HEK293 (cell line): ENCODE results near the gene NUDT22.
A peak's percentile ranks its signal among the peaks of the same experiment; 100 is the strongest.

ENCODE experiments used
- BCL11A ChIP-seq: fragments of 450-650 bp; formaldehyde crosslinking; IDR thresholded peaks from 2 replicates; pipeline ENCODE4 v1.5.1; 2016; ENCODE audit warnings: low read depth, missing biosample characterization, missing genetic modification characterization
- GLI4 ChIP-seq: fragments of 450-650 bp; formaldehyde crosslinking; IDR thresholded peaks from 2 replicates; pipeline ENCODE4 v1.5.1; 2016; ENCODE audit warnings: missing biosample characterization, missing genetic modification characterization
- HOXA7 ChIP-seq: sonication (generic); formaldehyde crosslinking; IDR thresholded peaks from 2 replicates; pipeline ENCODE4 v1.8.1; 2022; ENCODE audit warnings: missing genetic modification reagents, borderline replicate concordance
- HOXD13 ChIP-seq: sonication (generic); formaldehyde crosslinking; IDR thresholded peaks from 2 replicates; pipeline ENCODE4 v1.8.0; 2022; ENCODE audit warnings: missing genetic modification reagents, borderline replicate concordance
- KLF16 ChIP-seq: fragments of 450-650 bp; formaldehyde crosslinking; IDR thresholded peaks from 2 replicates; pipeline ENCODE4 v1.5.1; 2017; ENCODE audit warnings: missing biosample characterization, missing genetic modification characterization
- PBX3 ChIP-seq: sonication (generic); formaldehyde crosslinking; IDR thresholded peaks from 2 replicates; pipeline ENCODE4 v1.8.1; 2022; ENCODE audit warnings: mild to moderate bottlenecking, moderate library complexity, missing genetic modification reagents
- SCRT1 ChIP-seq: fragments of 450-650 bp; formaldehyde crosslinking; IDR thresholded peaks from 2 replicates; pipeline ENCODE4 v1.5.1; 2016; ENCODE audit warnings: missing biosample characterization, missing genetic modification characterization, borderline replicate concordance
- SETDB1 ChIP-seq: IDR thresholded peaks from one replicate; pipeline ENCODE4 v1.6.1; 2017; ENCODE audit warnings: mild to moderate bottlenecking, low read length, moderate library complexity, mixed read lengths; ENCODE audit not compliant: insufficient read length
- YY2 ChIP-seq: fragments of 450-650 bp; formaldehyde crosslinking; IDR thresholded peaks from 2 replicates; pipeline ENCODE4 v1.5.1; 2016; ENCODE audit warnings: missing biosample characterization, missing genetic modification characterization
- ZBTB1 ChIP-seq: fragments of 450-650 bp; formaldehyde crosslinking; IDR thresholded peaks from 2 replicates; pipeline ENCODE4 v1.5.1; 2016; ENCODE audit warnings: missing biosample characterization, missing genetic modification characterization
- ZBTB10 ChIP-seq: fragments of 450-650 bp; formaldehyde crosslinking; IDR thresholded peaks from 2 replicates; pipeline ENCODE4 v1.5.1; 2016; ENCODE audit warnings: missing biosample characterization, missing genetic modification characterization
- ZFP37 ChIP-seq: fragments of 450-650 bp; formaldehyde crosslinking; IDR thresholded peaks from 2 replicates; pipeline ENCODE4 v1.5.1; 2016; ENCODE audit warnings: missing biosample characterization, missing genetic modification characterization
- ZIC2 ChIP-seq: fragments of 450-650 bp; formaldehyde crosslinking; IDR thresholded peaks from 2 replicates; pipeline ENCODE4 v1.5.1; 2016; ENCODE audit warnings: missing biosample characterization, missing genetic modification characterization
- ZNF610 ChIP-seq: fragments of 450-650 bp; formaldehyde crosslinking; IDR thresholded peaks from 2 replicates; pipeline ENCODE4 v1.5.1; 2016; ENCODE audit warnings: missing biosample characterization, missing genetic modification characterization, borderline replicate concordance
- ZNF777 ChIP-seq: fragments of 450-650 bp; formaldehyde crosslinking; IDR thresholded peaks from 2 replicates; pipeline ENCODE4 v1.5.1; 2017; ENCODE audit warnings: missing biosample characterization, missing genetic modification characterization, borderline replicate concordance
- TF ChIP-seq, protein P1 (sequence below): IDR thresholded peaks from 2 replicates; pipeline ENCODE4 v1.6.1; 2011; ENCODE audit warnings: mild to moderate bottlenecking, low read depth, low read length, borderline replicate concordance
- TF ChIP-seq, protein P2 (sequence below): fragments of 450-650 bp; formaldehyde crosslinking; IDR thresholded peaks from 2 replicates; pipeline ENCODE4 v1.5.1; 2016; ENCODE audit warnings: missing biosample characterization, missing genetic modification characterization
- TF ChIP-seq, protein P3 (sequence below): fragments of 450-650 bp; formaldehyde crosslinking; IDR thresholded peaks from 2 replicates; pipeline ENCODE4 v1.5.1; 2017; ENCODE audit warnings: missing biosample characterization, missing genetic modification characterization
- TF ChIP-seq, protein P4 (sequence below): fragments of 450-650 bp; formaldehyde crosslinking; IDR thresholded peaks from 2 replicates; pipeline ENCODE4 v1.5.1; 2016; ENCODE audit warnings: missing biosample characterization, missing genetic modification characterization
- TF ChIP-seq, protein P5 (sequence below): fragments of 450-650 bp; formaldehyde crosslinking; IDR thresholded peaks from 2 replicates; pipeline ENCODE4 v1.5.1; 2016; ENCODE audit warnings: missing biosample characterization, missing genetic modification characterization, borderline replicate concordance

Gene NUDT22

GRCh38 chr11:64230171-64230984, 4.3 kb downstream of the NUDT22 start, which contains the start of gene DNAJC4 (continued):
- TF ChIP-seq, protein P1, sequence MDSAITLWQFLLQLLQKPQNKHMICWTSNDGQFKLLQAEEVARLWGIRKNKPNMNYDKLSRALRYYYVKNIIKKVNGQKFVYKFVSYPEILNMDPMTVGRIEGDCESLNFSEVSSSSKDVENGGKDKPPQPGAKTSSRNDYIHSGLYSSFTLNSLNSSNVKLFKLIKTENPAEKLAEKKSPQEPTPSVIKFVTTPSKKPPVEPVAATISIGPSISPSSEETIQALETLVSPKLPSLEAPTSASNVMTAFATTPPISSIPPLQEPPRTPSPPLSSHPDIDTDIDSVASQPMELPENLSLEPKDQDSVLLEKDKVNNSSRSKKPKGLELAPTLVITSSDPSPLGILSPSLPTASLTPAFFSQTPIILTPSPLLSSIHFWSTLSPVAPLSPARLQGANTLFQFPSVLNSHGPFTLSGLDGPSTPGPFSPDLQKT = no peak
- TF ChIP-seq, protein P2, sequence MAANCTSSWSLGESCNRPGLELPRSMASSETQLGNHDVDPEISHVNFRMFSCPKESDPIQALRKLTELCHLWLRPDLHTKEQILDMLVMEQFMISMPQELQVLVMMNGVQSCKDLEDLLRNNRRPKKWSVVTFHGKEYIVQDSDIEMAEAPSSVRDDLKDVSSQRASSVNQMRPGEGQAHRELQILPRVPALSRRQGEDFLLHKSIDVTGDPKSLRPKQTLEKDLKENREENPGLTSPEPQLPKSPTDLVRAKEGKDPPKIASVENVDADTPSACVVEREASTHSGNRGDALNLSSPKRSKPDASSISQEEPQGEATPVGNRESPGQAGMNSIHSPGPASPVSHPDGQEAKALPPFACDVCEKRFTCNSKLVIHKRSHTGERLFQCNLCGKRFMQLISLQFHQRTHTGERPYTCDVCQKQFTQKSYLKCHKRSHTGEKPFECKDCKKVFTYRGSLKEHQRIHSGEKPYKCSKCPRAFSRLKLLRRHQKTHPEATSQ = no peak
- TF ChIP-seq ZIC2 (tag by site-specific recombination) (0 out of 2 replicates have a peak, but pooled peaks have one; percentile 20), ZFP37 (tag by site-specific recombination) (no peak), YY2 (tag by site-specific recombination) (0 out of 2 replicates have a peak, but pooled peaks have one; percentile 40), SCRT1 (tag by site-specific recombination) (no peak; the same call in 1 of the 2 replicates), HOXA7 (CRISPR knock-in tag) (no peak), BCL11A (tag by site-specific recombination) (0 out of 2 replicates have a peak, but pooled peaks have one; percentile 19), HOXD13 (no peak), ZNF777 (tag by site-specific recombination) (no peak), SETDB1 (no peak), KLF16 (no peak), ZBTB1 (tag by site-specific recombination) (no peak), PBX3 (CRISPR knock-in tag) (no peak), ZBTB10 (tag by site-specific recombination) (peak; percentile 44; the same call in 1 of the 2 replicates), ZNF610 (tag by site-specific recombination) (no peak), GLI4 (tag by site-specific recombination) (no peak)
- TF ChIP-seq, protein P3, sequence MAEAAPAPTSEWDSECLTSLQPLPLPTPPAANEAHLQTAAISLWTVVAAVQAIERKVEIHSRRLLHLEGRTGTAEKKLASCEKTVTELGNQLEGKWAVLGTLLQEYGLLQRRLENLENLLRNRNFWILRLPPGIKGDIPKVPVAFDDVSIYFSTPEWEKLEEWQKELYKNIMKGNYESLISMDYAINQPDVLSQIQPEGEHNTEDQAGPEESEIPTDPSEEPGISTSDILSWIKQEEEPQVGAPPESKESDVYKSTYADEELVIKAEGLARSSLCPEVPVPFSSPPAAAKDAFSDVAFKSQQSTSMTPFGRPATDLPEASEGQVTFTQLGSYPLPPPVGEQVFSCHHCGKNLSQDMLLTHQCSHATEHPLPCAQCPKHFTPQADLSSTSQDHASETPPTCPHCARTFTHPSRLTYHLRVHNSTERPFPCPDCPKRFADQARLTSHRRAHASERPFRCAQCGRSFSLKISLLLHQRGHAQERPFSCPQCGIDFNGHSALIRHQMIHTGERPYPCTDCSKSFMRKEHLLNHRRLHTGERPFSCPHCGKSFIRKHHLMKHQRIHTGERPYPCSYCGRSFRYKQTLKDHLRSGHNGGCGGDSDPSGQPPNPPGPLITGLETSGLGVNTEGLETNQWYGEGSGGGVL (tag by site-specific recombination) = no peak
- TF ChIP-seq, protein P4, sequence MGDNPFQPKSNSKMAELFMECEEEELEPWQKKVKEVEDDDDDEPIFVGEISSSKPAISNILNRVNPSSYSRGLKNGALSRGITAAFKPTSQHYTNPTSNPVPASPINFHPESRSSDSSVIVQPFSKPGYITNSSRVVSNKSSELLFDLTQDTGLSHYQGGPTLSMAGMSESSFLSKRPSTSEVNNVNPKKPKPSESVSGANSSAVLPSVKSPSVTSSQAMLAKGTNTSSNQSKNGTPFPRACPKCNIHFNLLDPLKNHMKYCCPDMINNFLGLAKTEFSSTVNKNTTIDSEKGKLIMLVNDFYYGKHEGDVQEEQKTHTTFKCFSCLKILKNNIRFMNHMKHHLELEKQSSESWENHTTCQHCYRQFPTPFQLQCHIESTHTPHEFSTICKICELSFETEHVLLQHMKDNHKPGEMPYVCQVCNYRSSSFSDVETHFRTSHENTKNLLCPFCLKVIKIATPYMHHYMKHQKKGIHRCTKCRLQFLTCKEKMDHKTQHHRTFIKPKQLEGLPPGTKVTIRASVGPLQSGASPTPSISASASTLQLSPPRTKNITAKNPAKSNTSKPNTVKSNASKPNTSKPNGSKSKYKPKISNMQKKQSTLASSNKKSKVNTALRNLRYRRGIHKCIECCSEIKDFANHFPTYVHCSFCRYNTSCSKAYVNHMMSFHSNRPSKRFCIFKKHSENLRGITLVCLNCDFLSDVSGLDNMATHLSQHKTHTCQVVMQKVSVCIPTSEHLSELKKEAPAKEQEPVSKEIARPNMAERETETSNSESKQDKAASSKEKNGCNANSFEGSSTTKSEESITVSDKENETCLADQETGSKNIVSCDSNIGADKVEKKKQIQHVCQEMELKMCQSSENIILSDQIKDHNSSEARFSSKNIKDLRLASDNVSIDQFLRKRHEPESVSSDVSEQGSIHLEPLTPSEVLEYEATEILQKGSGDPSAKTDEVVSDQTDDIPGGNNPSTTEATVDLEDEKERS (tag by site-specific recombination) = no peak
- TF ChIP-seq, protein P5, sequence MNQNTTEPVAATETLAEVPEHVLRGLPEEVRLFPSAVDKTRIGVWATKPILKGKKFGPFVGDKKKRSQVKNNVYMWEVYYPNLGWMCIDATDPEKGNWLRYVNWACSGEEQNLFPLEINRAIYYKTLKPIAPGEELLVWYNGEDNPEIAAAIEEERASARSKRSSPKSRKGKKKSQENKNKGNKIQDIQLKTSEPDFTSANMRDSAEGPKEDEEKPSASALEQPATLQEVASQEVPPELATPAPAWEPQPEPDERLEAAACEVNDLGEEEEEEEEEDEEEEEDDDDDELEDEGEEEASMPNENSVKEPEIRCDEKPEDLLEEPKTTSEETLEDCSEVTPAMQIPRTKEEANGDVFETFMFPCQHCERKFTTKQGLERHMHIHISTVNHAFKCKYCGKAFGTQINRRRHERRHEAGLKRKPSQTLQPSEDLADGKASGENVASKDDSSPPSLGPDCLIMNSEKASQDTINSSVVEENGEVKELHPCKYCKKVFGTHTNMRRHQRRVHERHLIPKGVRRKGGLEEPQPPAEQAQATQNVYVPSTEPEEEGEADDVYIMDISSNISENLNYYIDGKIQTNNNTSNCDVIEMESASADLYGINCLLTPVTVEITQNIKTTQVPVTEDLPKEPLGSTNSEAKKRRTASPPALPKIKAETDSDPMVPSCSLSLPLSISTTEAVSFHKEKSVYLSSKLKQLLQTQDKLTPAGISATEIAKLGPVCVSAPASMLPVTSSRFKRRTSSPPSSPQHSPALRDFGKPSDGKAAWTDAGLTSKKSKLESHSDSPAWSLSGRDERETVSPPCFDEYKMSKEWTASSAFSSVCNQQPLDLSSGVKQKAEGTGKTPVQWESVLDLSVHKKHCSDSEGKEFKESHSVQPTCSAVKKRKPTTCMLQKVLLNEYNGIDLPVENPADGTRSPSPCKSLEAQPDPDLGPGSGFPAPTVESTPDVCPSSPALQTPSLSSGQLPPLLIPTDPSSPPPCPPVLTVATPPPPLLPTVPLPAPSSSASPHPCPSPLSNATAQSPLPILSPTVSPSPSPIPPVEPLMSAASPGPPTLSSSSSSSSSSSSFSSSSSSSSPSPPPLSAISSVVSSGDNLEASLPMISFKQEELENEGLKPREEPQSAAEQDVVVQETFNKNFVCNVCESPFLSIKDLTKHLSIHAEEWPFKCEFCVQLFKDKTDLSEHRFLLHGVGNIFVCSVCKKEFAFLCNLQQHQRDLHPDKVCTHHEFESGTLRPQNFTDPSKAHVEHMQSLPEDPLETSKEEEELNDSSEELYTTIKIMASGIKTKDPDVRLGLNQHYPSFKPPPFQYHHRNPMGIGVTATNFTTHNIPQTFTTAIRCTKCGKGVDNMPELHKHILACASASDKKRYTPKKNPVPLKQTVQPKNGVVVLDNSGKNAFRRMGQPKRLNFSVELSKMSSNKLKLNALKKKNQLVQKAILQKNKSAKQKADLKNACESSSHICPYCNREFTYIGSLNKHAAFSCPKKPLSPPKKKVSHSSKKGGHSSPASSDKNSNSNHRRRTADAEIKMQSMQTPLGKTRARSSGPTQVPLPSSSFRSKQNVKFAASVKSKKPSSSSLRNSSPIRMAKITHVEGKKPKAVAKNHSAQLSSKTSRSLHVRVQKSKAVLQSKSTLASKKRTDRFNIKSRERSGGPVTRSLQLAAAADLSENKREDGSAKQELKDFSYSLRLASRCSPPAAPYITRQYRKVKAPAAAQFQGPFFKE (tag by site-specific recombination) = no peak
